GM12878 (cell line): ENCODE results near the gene FFAR2. TPM values are rescaled to one million over a fixed set of nuclear protein-coding genes. Genes with fewer than 3 reads are reported as not detected.

Source experiments
- CBX3 ChIP-seq: fragments of 200-600 bp; sonication (generic); IDR thresholded peaks from 2 replicates; pipeline ENCODE4 v1.6.1; 2016; ENCODE audit warnings: low read depth, borderline replicate concordance
- RBBP5 ChIP-seq: fragments of 200-600 bp; sonication (generic); conservative IDR thresholded peaks from 2 replicates; pipeline ENCODE4 v1.6.1; 2016
- ZNF217 ChIP-seq: fragments of 450-650 bp; IDR thresholded peaks from 2 replicates; pipeline ENCODE4 v1.6.1; 2017; ENCODE audit warnings: antibody characterized with exemption, mild to moderate bottlenecking
- polyA plus RNA-seq, 11 experiments: library from polyadenylated mRNA; depleted of rRNA in 4 of 11; unstranded in 6 of 11; stranded (reverse) in 5 of 11; fragments of >200 nt; fragmentation: Nextera tagmentation in 4 of 11; fragmentation: Illumina TruSeq in 1 of 11; extraction: Ambion mirVana in 4 of 11; extraction: Trizol in 1 of 11; gene quantifications; 1 replicate in 1 of 11; 2 replicates in 10 of 11; pipeline versions ENCODE4 v1.2.1 to v1.2.3, GENCODE V29; 2011 to 2016; ENCODE audit warnings: inconsistent platforms in 2 of 11, missing spikeins in 2 of 11, low read depth in 1 of 11
- total RNA-seq, 4 experiments: library from RNA; depleted of rRNA in 3 of 4; stranded (reverse); fragments of >200 nt in 3 of 4; fragmentation: Illumina TruSeq in 1 of 4; extraction: Trizol in 1 of 4; gene quantifications; 2 replicates each; pipeline versions ENCODE4 v1.2.1 to v1.2.3, GENCODE V29; 2013 to 2021
- TF ChIP-seq, protein P1 (sequence below): IDR thresholded peaks from 2 replicates; pipeline ENCODE4 v1.6.1; 2012; ENCODE audit warnings: improper control_type of control experiment, low read depth, low read length; ENCODE audit not compliant: insufficient replicate concordance
- TF ChIP-seq, protein P2 (sequence below): fragments of 450-650 bp; IDR thresholded peaks from 2 replicates; pipeline ENCODE4 v1.6.1; 2017; ENCODE audit warnings: mild to moderate bottlenecking, moderate library complexity

The FFAR2 gene
- total and polyA plus RNA-seq, 10 of the 15 experiments (the other 5 are each of a cell fraction or from before 2014, with no cell fraction given), result 0.05 to 4.0 (median 2.1) TPM

DNA sequence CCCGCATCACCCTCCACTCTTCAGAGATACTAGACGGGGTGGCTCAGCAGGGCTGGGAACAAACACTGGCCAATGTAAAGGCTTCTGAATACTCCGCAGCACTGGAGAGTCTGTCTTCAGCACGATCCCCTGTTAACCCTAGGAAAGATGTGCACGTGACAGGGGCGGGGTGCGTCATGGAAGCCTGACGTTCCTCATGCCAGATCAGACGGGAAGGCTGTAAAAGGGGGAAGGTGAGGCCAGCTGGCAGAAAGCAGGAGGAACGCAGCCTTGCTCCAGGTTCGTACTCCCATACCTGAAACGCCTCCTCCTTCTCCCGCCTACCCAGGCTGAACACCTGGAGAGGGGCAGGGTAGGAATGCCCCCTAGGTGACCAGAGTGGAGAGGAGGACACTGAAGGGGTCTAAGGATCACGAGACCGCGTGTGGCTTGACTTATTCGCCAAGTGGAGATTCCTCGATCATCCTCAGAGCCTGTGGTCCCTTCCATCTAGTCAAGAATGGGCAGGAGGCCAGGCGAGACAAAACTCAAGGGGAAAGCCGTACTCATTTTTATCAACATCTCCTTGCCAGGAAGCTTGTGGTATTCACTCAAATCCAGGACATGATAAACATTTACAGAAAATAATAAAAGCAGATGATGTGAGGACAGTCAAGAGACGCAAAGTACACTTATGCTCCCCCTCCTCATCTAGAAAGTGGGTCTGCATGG is 18.2 kb upstream of the FFAR2 start (continued):
- TF ChIP-seq, protein P1, sequence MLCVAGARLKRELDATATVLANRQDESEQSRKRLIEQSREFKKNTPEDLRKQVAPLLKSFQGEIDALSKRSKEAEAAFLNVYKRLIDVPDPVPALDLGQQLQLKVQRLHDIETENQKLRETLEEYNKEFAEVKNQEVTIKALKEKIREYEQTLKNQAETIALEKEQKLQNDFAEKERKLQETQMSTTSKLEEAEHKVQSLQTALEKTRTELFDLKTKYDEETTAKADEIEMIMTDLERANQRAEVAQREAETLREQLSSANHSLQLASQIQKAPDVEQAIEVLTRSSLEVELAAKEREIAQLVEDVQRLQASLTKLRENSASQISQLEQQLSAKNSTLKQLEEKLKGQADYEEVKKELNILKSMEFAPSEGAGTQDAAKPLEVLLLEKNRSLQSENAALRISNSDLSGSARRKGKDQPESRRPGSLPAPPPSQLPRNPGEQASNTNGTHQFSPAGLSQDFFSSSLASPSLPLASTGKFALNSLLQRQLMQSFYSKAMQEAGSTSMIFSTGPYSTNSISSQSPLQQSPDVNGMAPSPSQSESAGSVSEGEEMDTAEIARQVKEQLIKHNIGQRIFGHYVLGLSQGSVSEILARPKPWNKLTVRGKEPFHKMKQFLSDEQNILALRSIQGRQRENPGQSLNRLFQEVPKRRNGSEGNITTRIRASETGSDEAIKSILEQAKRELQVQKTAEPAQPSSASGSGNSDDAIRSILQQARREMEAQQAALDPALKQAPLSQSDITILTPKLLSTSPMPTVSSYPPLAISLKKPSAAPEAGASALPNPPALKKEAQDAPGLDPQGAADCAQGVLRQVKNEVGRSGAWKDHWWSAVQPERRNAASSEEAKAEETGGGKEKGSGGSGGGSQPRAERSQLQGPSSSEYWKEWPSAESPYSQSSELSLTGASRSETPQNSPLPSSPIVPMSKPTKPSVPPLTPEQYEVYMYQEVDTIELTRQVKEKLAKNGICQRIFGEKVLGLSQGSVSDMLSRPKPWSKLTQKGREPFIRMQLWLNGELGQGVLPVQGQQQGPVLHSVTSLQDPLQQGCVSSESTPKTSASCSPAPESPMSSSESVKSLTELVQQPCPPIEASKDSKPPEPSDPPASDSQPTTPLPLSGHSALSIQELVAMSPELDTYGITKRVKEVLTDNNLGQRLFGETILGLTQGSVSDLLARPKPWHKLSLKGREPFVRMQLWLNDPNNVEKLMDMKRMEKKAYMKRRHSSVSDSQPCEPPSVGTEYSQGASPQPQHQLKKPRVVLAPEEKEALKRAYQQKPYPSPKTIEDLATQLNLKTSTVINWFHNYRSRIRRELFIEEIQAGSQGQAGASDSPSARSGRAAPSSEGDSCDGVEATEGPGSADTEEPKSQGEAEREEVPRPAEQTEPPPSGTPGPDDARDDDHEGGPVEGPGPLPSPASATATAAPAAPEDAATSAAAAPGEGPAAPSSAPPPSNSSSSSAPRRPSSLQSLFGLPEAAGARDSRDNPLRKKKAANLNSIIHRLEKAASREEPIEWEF, result no peak
- TF ChIP-seq, protein P2, sequence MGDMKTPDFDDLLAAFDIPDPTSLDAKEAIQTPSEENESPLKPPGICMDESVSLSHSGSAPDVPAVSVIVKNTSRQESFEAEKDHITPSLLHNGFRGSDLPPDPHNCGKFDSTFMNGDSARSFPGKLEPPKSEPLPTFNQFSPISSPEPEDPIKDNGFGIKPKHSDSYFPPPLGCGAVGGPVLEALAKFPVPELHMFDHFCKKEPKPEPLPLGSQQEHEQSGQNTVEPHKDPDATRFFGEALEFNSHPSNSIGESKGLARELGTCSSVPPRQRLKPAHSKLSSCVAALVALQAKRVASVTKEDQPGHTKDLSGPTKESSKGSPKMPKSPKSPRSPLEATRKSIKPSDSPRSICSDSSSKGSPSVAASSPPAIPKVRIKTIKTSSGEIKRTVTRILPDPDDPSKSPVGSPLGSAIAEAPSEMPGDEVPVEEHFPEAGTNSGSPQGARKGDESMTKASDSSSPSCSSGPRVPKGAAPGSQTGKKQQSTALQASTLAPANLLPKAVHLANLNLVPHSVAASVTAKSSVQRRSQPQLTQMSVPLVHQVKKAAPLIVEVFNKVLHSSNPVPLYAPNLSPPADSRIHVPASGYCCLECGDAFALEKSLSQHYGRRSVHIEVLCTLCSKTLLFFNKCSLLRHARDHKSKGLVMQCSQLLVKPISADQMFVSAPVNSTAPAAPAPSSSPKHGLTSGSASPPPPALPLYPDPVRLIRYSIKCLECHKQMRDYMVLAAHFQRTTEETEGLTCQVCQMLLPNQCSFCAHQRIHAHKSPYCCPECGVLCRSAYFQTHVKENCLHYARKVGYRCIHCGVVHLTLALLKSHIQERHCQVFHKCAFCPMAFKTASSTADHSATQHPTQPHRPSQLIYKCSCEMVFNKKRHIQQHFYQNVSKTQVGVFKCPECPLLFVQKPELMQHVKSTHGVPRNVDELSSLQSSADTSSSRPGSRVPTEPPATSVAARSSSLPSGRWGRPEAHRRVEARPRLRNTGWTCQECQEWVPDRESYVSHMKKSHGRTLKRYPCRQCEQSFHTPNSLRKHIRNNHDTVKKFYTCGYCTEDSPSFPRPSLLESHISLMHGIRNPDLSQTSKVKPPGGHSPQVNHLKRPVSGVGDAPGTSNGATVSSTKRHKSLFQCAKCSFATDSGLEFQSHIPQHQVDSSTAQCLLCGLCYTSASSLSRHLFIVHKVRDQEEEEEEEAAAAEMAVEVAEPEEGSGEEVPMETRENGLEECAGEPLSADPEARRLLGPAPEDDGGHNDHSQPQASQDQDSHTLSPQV, result no peak
- no peak for TF ChIP-seq CBX3
- TF ChIP-seq RBBP5, result no peak
- no peak for TF ChIP-seq ZNF217
